GM23248 (cell line): ENCODE data around the gene DRG2. TPM values are rescaled to one million over a fixed set of nuclear protein-coding genes. Genes with fewer than 3 reads are reported as not detected.

Experiments
- DNase-seq: peaks from one replicate; pipeline ENCODE4 v3.0.0-alpha.2; 2015
- H2AFZ ChIP-seq: fragments of 200-600 bp; sonication (generic); 2 replicates; pipeline ENCODE4 v1.6.1; 2016; ENCODE audit warnings: antibody characterized with exemption
- H3F3A ChIP-seq: fragments of 200-600 bp; sonication (generic); 2 replicates; pipeline ENCODE4 v1.6.1; 2016; ENCODE audit warnings: mild to moderate bottlenecking, antibody characterized with exemption, mixed run types; ENCODE audit not compliant: insufficient read depth
- H3K27ac ChIP-seq: fragments of 200-600 bp; sonication (generic); 2 replicates; pipeline ENCODE4 v1.5.1; 2016; ENCODE audit warnings: mild to moderate bottlenecking
- H3K27me3 ChIP-seq: fragments of 200-600 bp; sonication (generic); replicated peaks from 2 replicates; pipeline ENCODE4 v1.6.1; 2016; ENCODE audit warnings: mild to moderate bottlenecking; ENCODE audit not compliant: insufficient read depth
- H3K36me3 ChIP-seq: fragments of 200-600 bp; sonication (generic); 2 replicates; pipeline ENCODE4 v1.6.1; 2016; ENCODE audit warnings: low read depth, mild to moderate bottlenecking
- H3K4me1 ChIP-seq: fragments of 200-600 bp; sonication (generic); 2 replicates; pipeline ENCODE4 v1.6.1; 2016; ENCODE audit warnings: mild to moderate bottlenecking; ENCODE audit not compliant: insufficient read depth
- H3K4me2 ChIP-seq: fragments of 200-600 bp; sonication (generic); one replicate; pipeline ENCODE4 v1.6.1; 2016; ENCODE audit warnings: mild to moderate bottlenecking; ENCODE audit not compliant: unreplicated experiment
- H3K4me3 ChIP-seq: fragments of 200-600 bp; sonication (generic); 2 replicates; pipeline ENCODE4 v1.5.1; 2016; ENCODE audit warnings: mild to moderate bottlenecking
- H3K79me2 ChIP-seq: fragments of 200-600 bp; sonication (generic); 2 replicates; pipeline ENCODE4 v1.6.1; 2016; ENCODE audit warnings: mild to moderate bottlenecking; ENCODE audit not compliant: insufficient read depth
- H3K9ac ChIP-seq: fragments of 200-600 bp; sonication (generic); 2 replicates; pipeline ENCODE4 v1.6.1; 2016; ENCODE audit warnings: mild to moderate bottlenecking
- H3K9me2 ChIP-seq: fragments of 200-600 bp; sonication (generic); 2 replicates; pipeline ENCODE4 v1.6.1; 2016; ENCODE audit warnings: mixed run types, mild to moderate bottlenecking, moderate library complexity; ENCODE audit not compliant: insufficient read depth
- H3K9me3 ChIP-seq: fragments of 200-600 bp; sonication (generic); one replicate; pipeline ENCODE4 v1.6.1; 2017; ENCODE audit warnings: low read depth
- H4K20me1 ChIP-seq: fragments of 200-600 bp; sonication (generic); 2 replicates; pipeline ENCODE4 v1.6.0; 2016; ENCODE audit not compliant: insufficient read depth
- EZH2 ChIP-seq: fragments of 200-600 bp; sonication (generic); IDR thresholded peaks from 2 replicates; pipeline ENCODE4 v1.6.1; 2018; ENCODE audit warnings: antibody characterized with exemption, mild to moderate bottlenecking; ENCODE audit not compliant: insufficient read depth, poor library complexity, severe bottlenecking
- EZH2phosphoT487 ChIP-seq: fragments of 200-600 bp; sonication (generic); IDR thresholded peaks from 2 replicates; pipeline ENCODE4 v1.6.1; 2018; ENCODE audit warnings: antibody characterized with exemption, moderate library complexity, mild to moderate bottlenecking, low read depth; ENCODE audit not compliant: insufficient read depth
- WGBS, 2 experiments: methylation state at CpG; one replicate each; pipeline ENCODE4 v1.1.6; 2015 to 2017; ENCODE audit warnings: low lambda C conversion rate in 2 of 2, low coverage in 1 of 2; ENCODE audit errors: missing lambda C conversion rate in 2 of 2; 5-methylcytosine and 5-hydroxymethylcytosine counted together
- in situ Hi-C: fragments of 300-500 bp; cut with MboI; formaldehyde crosslinking; loops from 2 replicates; pipeline ENCODE4 v1.15.0; 2020
- polyA plus RNA-seq: library from polyadenylated mRNA; unstranded; fragments of >200 nt; fragmentation: Nextera tagmentation; extraction: Ambion mirVana; gene quantifications from 2 replicates; pipeline ENCODE4 v1.2.1, GENCODE V29; 2016
- total RNA-seq: library from RNA; depleted of rRNA; stranded (reverse); fragments of >200 nt; shearing (Covaris generic); gene quantifications from 2 replicates; pipeline ENCODE4 v1.2.3, GENCODE V29; 2014

The DRG2 gene
- total and polyA plus RNA-seq, 2 experiments from 2014 or later = 34.6 to 51.0 TPM

DNA sequence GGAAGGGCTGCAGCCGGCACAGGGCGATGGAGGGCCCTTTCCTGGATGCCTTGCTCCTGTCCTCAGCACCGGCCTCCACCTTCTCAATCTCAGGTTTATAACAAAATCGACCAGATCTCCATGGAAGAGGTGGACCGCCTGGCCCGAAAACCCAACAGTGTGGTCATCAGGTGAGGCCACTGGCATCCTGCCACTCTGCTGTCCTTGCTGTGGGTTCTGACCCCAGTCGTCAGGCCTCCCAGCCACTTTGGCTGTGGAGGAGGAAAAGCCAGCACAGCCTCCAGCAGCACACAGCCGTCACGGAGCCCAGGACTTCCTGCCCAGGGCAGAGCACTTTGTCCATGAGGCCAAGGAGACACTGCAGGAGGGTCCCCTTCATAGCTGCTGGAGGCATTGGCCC is 14.1 kb downstream of the DRG2 start:
- no peaks in the 10 kb centered on the region for H3K27me3 ChIP-seq
- H3K79me2 ChIP-seq = no peaks in the 10 kb centered on the region
- H2AFZ ChIP-seq = no peak overlapping the region
- no peak overlapping the region for H3K4me3 ChIP-seq
- no peak overlapping the region for H3K4me2 ChIP-seq
- peaks cover 9% of the 10 kb centered on the region; the same call in 1 of the 2 replicates for H3K36me3 ChIP-seq
- no peak overlapping the region for H3K27ac ChIP-seq
- 86 to 88% methylated on average over 9 of the region's 9 CpGs for WGBS, 2 experiments
- no peaks in the 10 kb centered on the region for H3K9me2 ChIP-seq
- TF ChIP-seq EZH2 = no peak
- TF ChIP-seq EZH2phosphoT487 = no peak
- no peaks in the 10 kb centered on the region for H3K9me3 ChIP-seq
- no peaks in the 10 kb centered on the region for H4K20me1 ChIP-seq
- H3K4me1 ChIP-seq = no peaks in the 10 kb centered on the region
- no peak for DNase-seq
- no peak overlapping the region for H3K9ac ChIP-seq
- no peaks in the 10 kb centered on the region for H3F3A ChIP-seq
- in situ Hi-C loops = no loop called here

- H3K36me3 ChIP-seq = 0 out of 2 replicates have a peak, but pooled peaks cover 9% of the 10 kb centered on the region
- H3K9me3 ChIP-seq = no peaks in the 10 kb centered on the region
- H3K4me3 ChIP-seq = no peak overlapping the region
- H3K27ac ChIP-seq = no peak overlapping the region
- H4K20me1 ChIP-seq = no peaks in the 10 kb centered on the region
- in situ Hi-C loops = no loop called here
- no peak for DNase-seq
- no peaks in the 10 kb centered on the region for H3K9me2 ChIP-seq
- TF ChIP-seq EZH2 = no peak
- TF ChIP-seq EZH2phosphoT487 = no peak
- H3F3A ChIP-seq = no peaks in the 10 kb centered on the region
- H3K9ac ChIP-seq = no peak overlapping the region
- H3K4me2 ChIP-seq = no peak overlapping the region
- no peaks in the 10 kb centered on the region for H3K79me2 ChIP-seq
- WGBS, 2 experiments = 81 to 83% methylated on average over 3 of the region's 3 CpGs
- no peak overlapping the region for H2AFZ ChIP-seq
- H3K27me3 ChIP-seq = no peaks in the 10 kb centered on the region
- no peaks in the 10 kb centered on the region for H3K4me1 ChIP-seq
Observed at GRCh38 chr17:18102640-18103039, 14.9 kb downstream of the DRG2 start.

DNA sequence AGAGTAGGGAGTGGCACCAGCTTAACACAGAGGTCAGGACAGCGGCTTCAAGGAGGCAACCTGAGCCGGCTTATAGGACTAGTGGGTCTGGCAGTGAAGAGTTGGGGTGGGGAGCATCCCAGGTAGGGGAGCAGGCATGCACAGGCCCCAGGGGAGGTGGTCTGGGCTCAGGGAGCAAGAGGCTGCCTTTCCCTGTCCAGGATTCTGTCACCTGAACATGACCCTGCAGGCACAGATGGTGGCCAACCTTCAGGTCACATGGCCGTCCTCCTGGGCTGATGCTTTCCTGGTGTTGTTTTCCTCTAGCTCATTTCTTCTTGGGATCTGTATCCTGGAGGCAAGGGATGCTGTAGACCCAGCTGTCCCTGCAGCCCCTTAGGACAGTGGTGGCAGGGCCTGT is 17.3 kb downstream of the DRG2 start:
- WGBS, 2 experiments = 92 to 100% methylated on average over 3 of the region's 3 CpGs
- no peak overlapping the region for H3K4me2 ChIP-seq
- H3K4me1 ChIP-seq = no peaks in the 10 kb centered on the region
- no peak for TF ChIP-seq EZH2
- TF ChIP-seq EZH2phosphoT487 = no peak
- H3K27me3 ChIP-seq = no peaks in the 10 kb centered on the region
- no peak overlapping the region for H2AFZ ChIP-seq
- H3K9me2 ChIP-seq = no peaks in the 10 kb centered on the region
- DNase-seq = no peak
- no peaks in the 10 kb centered on the region for H3F3A ChIP-seq
- no peaks in the 10 kb centered on the region for H3K79me2 ChIP-seq
- H4K20me1 ChIP-seq = no peaks in the 10 kb centered on the region
- no peaks in the 10 kb centered on the region for H3K9me3 ChIP-seq
- in situ Hi-C loops = no loop called here
- no peak overlapping the region for H3K27ac ChIP-seq
- no peak overlapping the region for H3K4me3 ChIP-seq
- H3K9ac ChIP-seq = no peak overlapping the region
- H3K36me3 ChIP-seq = no peaks in the 10 kb centered on the region

DNA sequence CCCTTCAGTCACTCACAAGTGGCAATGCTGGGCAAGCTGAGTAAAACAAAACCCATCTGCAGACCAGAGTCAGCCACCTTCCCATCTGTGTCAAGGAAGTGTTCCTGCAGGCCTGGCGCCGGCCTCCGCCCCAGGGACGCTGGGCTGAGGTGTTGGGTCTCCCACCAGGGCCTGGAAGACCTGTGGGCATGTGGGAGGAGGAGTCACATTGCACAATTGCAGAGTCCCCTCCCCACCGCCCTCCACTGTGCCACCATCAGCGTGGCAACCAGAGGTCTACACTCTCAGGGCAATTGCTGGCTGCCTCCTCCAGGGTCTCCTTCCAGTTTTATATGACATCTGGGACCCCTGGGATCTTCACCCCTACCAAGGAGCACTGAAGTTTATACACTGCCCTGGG is 17.8 kb downstream of the DRG2 start:
- no peaks in the 10 kb centered on the region for H3K79me2 ChIP-seq

GRCh38 chr17:18106211-18106610 is 18.5 kb downstream of the DRG2 start:
- TF ChIP-seq EZH2 (no peak), EZH2phosphoT487 (no peak)
- no peaks in the 10 kb centered on the region for H4K20me1 ChIP-seq
- H3K4me2 ChIP-seq = no peak overlapping the region
- no peak for DNase-seq
- no peak overlapping the region for H3K9ac ChIP-seq
- in situ Hi-C loops = no loop called here
- no peak overlapping the region for H2AFZ ChIP-seq
- 85 to 90% methylated on average over 9 of the region's 9 CpGs for WGBS, 2 experiments
- no peaks in the 10 kb centered on the region for H3K36me3 ChIP-seq
- no peaks in the 10 kb centered on the region for H3K27me3 ChIP-seq
- no peaks in the 10 kb centered on the region for H3K79me2 ChIP-seq
- no peaks in the 10 kb centered on the region for H3K9me2 ChIP-seq
- H3F3A ChIP-seq = no peaks in the 10 kb centered on the region
- no peaks in the 10 kb centered on the region for H3K4me1 ChIP-seq
- no peak overlapping the region for H3K27ac ChIP-seq
- no peak overlapping the region for H3K4me3 ChIP-seq
- no peaks in the 10 kb centered on the region for H3K9me3 ChIP-seq

More for the DNA sequence above, 17.8 kb downstream of the DRG2 start:
- no peak overlapping the region for H2AFZ ChIP-seq
- H3K4me3 ChIP-seq = no peak overlapping the region
- no peaks in the 10 kb centered on the region for H3K9me3 ChIP-seq
- H3K27ac ChIP-seq = no peak overlapping the region
- no peaks in the 10 kb centered on the region for H3K4me1 ChIP-seq
- no peak overlapping the region for H3K4me2 ChIP-seq
- no peak for DNase-seq
- no peaks in the 10 kb centered on the region for H3F3A ChIP-seq
- WGBS, 2 experiments = 86 to 95% methylated on average over 6 of the region's 6 CpGs
- H3K9ac ChIP-seq = no peak overlapping the region
- H3K9me2 ChIP-seq = no peaks in the 10 kb centered on the region
- no peaks in the 10 kb centered on the region for H3K36me3 ChIP-seq
- in situ Hi-C loops = no loop called here
- H4K20me1 ChIP-seq = no peaks in the 10 kb centered on the region
- no peak for TF ChIP-seq EZH2
- TF ChIP-seq EZH2phosphoT487 = no peak
- H3K27me3 ChIP-seq = no peaks in the 10 kb centered on the region
